Measurements from ENCODE around the gene ADAMTS2. TPM values are rescaled to one million over a fixed set of nuclear protein-coding genes. Genes with fewer than 3 reads are reported as not detected.

Gene ADAMTS2
- total and polyA plus RNA-seq, 4 experiments from 2014 or later: 0.07 TPM; not detected in 3

GRCh38 chr5:179333796-179334761 is 11.2 kb downstream of the ADAMTS2 start:
- Histone ChIP-seq H3K4me1 (ENCODE audit: insufficient read depth, low read length) (no peaks in the 10 kb centered on the region), H3K27me3 (ENCODE audit: insufficient read depth, low read length) (peaks cover 4% of the 10 kb centered on the region), H3K27ac (ENCODE audit: low read depth, low read length) (no peak overlapping the region), H3K4me3 (ENCODE audit: low read length in 2 of 2) (no peak overlapping the region), H3K36me3 (ENCODE audit: insufficient read depth, low read length) (no peaks in the 10 kb centered on the region), H3K9me3 (ENCODE audit: control insufficient read depth in 1 of 2, low read length in 2 of 2) (no peaks in the 10 kb centered on the region)
- no peaks in the 10 kb centered on the region for H3K4me1 Mint-ChIP-seq
- no peaks in the 10 kb centered on the region for H3K36me3 Mint-ChIP-seq
- ChIA-PET CTCF (ENCODE audit: partially characterized antibody) (no interaction called here), POLR2A (ENCODE audit: partially characterized antibody) (no interaction called here)
- H3K4me3 Mint-ChIP-seq: no peak overlapping the region
- H3K9me3 Mint-ChIP-seq: no peaks in the 10 kb centered on the region
- no peak overlapping the region for H3K27ac Mint-ChIP-seq
- peaks cover 2 to 13% of the 10 kb centered on the region in 2 donors for H3K27me3 Mint-ChIP-seq
- no peak for DNase-seq
- intact Hi-C loops (cut with micrococcal nuclease): no loop called here

- Mint-ChIP-seq H3K9me3 (no peaks in the 10 kb centered on the region), H3K27me3 (peaks cover 3 to 13% of the 10 kb centered on the region in 2 donors), H3K27ac (no peak overlapping the region), H3K4me1 (no peaks in the 10 kb centered on the region), H3K36me3 (no peaks in the 10 kb centered on the region), H3K4me3 (no peak overlapping the region)
- CTCF ChIA-PET (ENCODE audit: partially characterized antibody): no interaction called here
- no peak overlapping the region for H3K4me3 ChIP-seq (ENCODE audit: low read length in 2 of 2)
- DNase-seq: no peak
- no peak overlapping the region for H3K27ac ChIP-seq (ENCODE audit: low read depth, low read length)
- intact Hi-C loops (cut with micrococcal nuclease): no loop called here
- no peaks in the 10 kb centered on the region for H3K4me1 ChIP-seq (ENCODE audit: insufficient read depth, low read length)
- H3K9me3 ChIP-seq (ENCODE audit: control insufficient read depth in 1 of 2, low read length in 2 of 2): no peaks in the 10 kb centered on the region
- H3K36me3 ChIP-seq (ENCODE audit: insufficient read depth, low read length): no peaks in the 10 kb centered on the region
- POLR2A ChIA-PET (ENCODE audit: partially characterized antibody): no interaction called here
- no peaks in the 10 kb centered on the region for H3K27me3 ChIP-seq (ENCODE audit: insufficient read depth, low read length)
Measured at GRCh38 chr5:179332741-179333290, 12.4 kb downstream of the ADAMTS2 start.

DNA sequence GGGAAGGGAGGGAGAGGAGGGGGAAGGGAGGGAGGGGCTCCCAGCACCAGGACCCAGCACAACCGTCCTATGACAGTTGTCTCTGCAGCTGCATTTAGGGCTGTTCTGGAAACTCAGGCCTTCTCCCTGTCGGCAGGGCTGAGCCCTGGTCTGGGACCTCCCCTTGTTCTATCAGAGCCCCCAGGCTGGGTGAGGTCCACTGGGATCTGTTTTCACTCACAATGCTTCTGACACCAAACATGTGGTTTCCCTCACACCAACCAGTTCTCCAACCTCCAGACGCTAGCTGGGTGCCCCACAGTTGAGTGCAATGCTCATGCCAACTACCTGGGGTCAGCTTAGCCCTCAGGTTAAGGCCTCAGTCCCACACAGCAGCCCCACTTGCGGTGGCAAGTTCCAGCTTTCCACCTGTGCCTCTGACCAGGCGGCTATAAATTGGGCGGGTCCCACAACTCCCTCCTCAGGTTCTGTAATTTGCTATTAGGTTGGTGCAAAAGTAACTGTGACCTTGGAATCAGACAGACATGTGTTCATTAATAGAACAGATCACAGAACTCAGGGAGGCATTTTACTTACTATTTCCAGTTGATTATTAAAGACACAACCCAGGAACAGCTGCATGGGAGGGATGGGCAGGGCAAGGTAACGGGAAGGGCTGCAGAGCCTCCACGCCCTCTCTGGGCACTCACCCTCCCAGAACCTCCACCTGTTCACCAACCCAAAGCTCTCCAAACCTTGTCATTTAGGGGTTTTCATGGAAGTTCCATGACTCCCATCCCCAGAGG is 13.5 kb downstream of the ADAMTS2 start:
- H3K36me3 ChIP-seq (ENCODE audit: insufficient read depth, low read length): no peaks in the 10 kb centered on the region
- H3K4me3 ChIP-seq (ENCODE audit: low read length in 2 of 2): no peak overlapping the region
- CTCF ChIA-PET (ENCODE audit: partially characterized antibody): no interaction called here
- POLR2A ChIA-PET (ENCODE audit: partially characterized antibody): no interaction called here
- no peaks in the 10 kb centered on the region for H3K27me3 ChIP-seq (ENCODE audit: insufficient read depth, low read length)
- no peaks in the 10 kb centered on the region for H3K36me3 Mint-ChIP-seq
- H3K9me3 ChIP-seq (ENCODE audit: control insufficient read depth in 1 of 2, low read length in 2 of 2): no peaks in the 10 kb centered on the region
- H3K4me1 Mint-ChIP-seq: no peaks in the 10 kb centered on the region
- intact Hi-C loops (cut with micrococcal nuclease): no loop called here
- no peak for DNase-seq
- H3K9me3 Mint-ChIP-seq: no peaks in the 10 kb centered on the region
- H3K4me3 Mint-ChIP-seq: no peak overlapping the region
- no peaks in the 10 kb centered on the region for H3K4me1 ChIP-seq (ENCODE audit: insufficient read depth, low read length)
- no peak overlapping the region for H3K27ac Mint-ChIP-seq
- H3K27ac ChIP-seq (ENCODE audit: low read depth, low read length): no peak overlapping the region
- H3K27me3 Mint-ChIP-seq: peaks cover 1 to 16% of the 10 kb centered on the region in 2 donors

DNA sequence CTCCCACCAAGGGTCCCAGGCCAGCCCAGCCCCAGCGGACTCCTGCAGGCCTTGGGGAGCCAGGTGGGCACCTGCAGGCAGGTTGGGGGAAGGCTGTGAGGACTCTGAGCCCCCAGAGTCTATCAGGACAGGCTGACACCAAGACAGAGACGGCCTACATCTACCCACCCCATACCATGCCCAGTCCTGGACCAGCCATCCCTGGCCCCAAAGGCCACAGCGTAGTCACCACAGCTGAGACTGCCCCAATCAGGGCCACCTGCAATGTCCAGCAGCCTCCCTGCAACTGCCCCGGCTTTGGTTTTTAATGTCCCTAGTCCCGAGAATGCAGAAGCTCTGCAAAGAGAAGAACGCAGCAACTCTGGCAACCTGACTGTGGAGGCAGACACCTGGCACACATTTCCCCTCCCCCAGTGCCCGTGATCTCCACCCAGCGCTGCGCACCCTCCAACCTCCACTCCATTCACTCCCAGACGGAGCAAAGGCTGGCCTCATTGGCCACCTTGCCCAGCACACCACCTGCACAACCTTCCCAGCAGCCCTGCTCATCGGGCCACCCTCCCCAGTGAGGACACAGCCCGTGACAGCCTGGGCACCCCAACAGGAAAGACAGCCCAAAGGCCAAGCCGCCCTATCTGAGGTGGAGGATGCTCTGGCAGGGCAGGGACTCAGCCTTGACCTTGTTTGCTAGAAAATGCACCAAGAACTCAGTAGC is 14.9 kb downstream of the ADAMTS2 start:
- H3K36me3 Mint-ChIP-seq: no peaks in the 10 kb centered on the region
- no peak for DNase-seq
- H3K9me3 Mint-ChIP-seq: no peaks in the 10 kb centered on the region
- no peaks in the 10 kb centered on the region for H3K4me1 ChIP-seq (ENCODE audit: insufficient read depth, low read length)
- no peaks in the 10 kb centered on the region for H3K4me1 Mint-ChIP-seq
- no peak overlapping the region for H3K27ac Mint-ChIP-seq
- intact Hi-C loops (cut with micrococcal nuclease): no loop called here
- ChIA-PET POLR2A (ENCODE audit: partially characterized antibody) (no interaction called here), CTCF (ENCODE audit: partially characterized antibody) (no interaction called here)
- no peaks in the 10 kb centered on the region for H3K27me3 ChIP-seq (ENCODE audit: insufficient read depth, low read length)
- H3K4me3 ChIP-seq (ENCODE audit: low read length in 2 of 2): no peak overlapping the region
- H3K9me3 ChIP-seq (ENCODE audit: control insufficient read depth in 1 of 2, low read length in 2 of 2): no peaks in the 10 kb centered on the region
- H3K36me3 ChIP-seq (ENCODE audit: insufficient read depth, low read length): no peaks in the 10 kb centered on the region
- peaks cover 1 to 16% of the 10 kb centered on the region in 2 donors for H3K27me3 Mint-ChIP-seq
- no peak overlapping the region for H3K27ac ChIP-seq (ENCODE audit: low read depth, low read length)
- H3K4me3 Mint-ChIP-seq: no peak overlapping the region

DNA sequence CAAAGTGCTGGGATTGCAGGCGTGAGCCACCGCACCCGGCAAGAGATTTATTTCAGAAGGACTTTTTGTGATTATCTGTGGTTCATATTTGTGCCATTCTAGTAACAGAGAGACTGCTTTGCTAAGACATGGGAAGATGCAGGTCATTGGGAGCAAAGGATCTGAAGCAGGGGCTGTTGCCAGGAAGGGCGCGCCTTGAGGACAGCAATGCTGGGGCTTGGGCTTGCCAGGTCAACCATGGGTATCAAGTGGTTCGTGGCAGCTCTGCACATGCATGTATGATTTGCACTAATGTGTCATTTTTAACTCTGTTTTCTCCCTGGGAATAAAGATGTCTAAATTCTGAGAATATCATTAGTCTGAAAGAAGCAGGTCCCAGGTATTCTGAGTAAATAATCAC is 17.0 kb downstream of the ADAMTS2 start:
- H3K4me3 ChIP-seq (ENCODE audit: low read length in 2 of 2): no peak overlapping the region
- no peaks in the 10 kb centered on the region for H3K9me3 ChIP-seq (ENCODE audit: control insufficient read depth in 1 of 2, low read length in 2 of 2)
- no peaks in the 10 kb centered on the region for H3K36me3 ChIP-seq (ENCODE audit: insufficient read depth, low read length)
- Mint-ChIP-seq H3K4me3 (no peak overlapping the region), H3K27me3 (peaks cover 1 to 19% of the 10 kb centered on the region in 2 donors), H3K9me3 (no peaks in the 10 kb centered on the region), H3K4me1 (no peaks in the 10 kb centered on the region), H3K36me3 (no peaks in the 10 kb centered on the region), H3K27ac (no peak overlapping the region)
- H3K27ac ChIP-seq (ENCODE audit: low read depth, low read length): no peak overlapping the region
- no peaks in the 10 kb centered on the region for H3K4me1 ChIP-seq (ENCODE audit: insufficient read depth, low read length)
- no peaks in the 10 kb centered on the region for H3K27me3 ChIP-seq (ENCODE audit: insufficient read depth, low read length)
- POLR2A ChIA-PET (ENCODE audit: partially characterized antibody): no interaction called here
- DNase-seq: no peak
- intact Hi-C loops (cut with micrococcal nuclease): no loop called here
- CTCF ChIA-PET (ENCODE audit: partially characterized antibody): no interaction called here

- Mint-ChIP-seq H3K4me3 (no peak overlapping the region), H3K9me3 (no peaks in the 10 kb centered on the region), H3K4me1 (no peaks in the 10 kb centered on the region), H3K27me3 (peaks cover 1 to 13% of the 10 kb centered on the region in 2 donors), H3K27ac (no peak overlapping the region), H3K36me3 (no peaks in the 10 kb centered on the region)
- ChIA-PET CTCF (ENCODE audit: partially characterized antibody) (no interaction called here), POLR2A (ENCODE audit: partially characterized antibody) (no interaction called here)
- H3K9me3 ChIP-seq (ENCODE audit: control insufficient read depth in 1 of 2, low read length in 2 of 2): no peaks in the 10 kb centered on the region
- intact Hi-C loops (cut with micrococcal nuclease): no loop called here
- H3K4me1 ChIP-seq (ENCODE audit: insufficient read depth, low read length): no peaks in the 10 kb centered on the region
- H3K27ac ChIP-seq (ENCODE audit: low read depth, low read length): no peak overlapping the region
- H3K36me3 ChIP-seq (ENCODE audit: insufficient read depth, low read length): no peaks in the 10 kb centered on the region
- DNase-seq: no peak
- H3K27me3 ChIP-seq (ENCODE audit: insufficient read depth, low read length): no peaks in the 10 kb centered on the region
- no peak overlapping the region for H3K4me3 ChIP-seq (ENCODE audit: low read length in 2 of 2)
Measured at GRCh38 chr5:179327021-179327735, 18.1 kb downstream of the ADAMTS2 start.

All from CD4-positive, alpha-beta memory T cell (primary cell).